Right cardiac atrium (tissue), 5 donors: Measurements from ENCODE around the gene EXOC3. TPM values are rescaled to one million over a fixed set of nuclear protein-coding genes. Genes with fewer than 3 reads are reported as not detected.
A peak's percentile ranks its signal among the peaks of the same experiment; 100 is the strongest.

Source experiments
- ATAC-seq, 2 donors: fragments of 200-7000 bp; cut with Tn5 transposase; one replicate each; pipeline versions ENCODE4 v1.8.0 to v1.9.1; 2020; ENCODE audit warnings: moderate library complexity in 2 of 2, mild to moderate bottlenecking in 1 of 2
- DNase-seq, 3 donors: peaks; one replicate each; pipeline ENCODE4 v3.0.0-alpha.2; 2020
- H3K27ac ChIP-seq: one replicate; pipeline ENCODE4 v1.5.1; 2013; ENCODE audit warnings: mild to moderate bottlenecking, low read length, control low read depth, moderate library complexity
- H3K27me3 ChIP-seq: one replicate; pipeline ENCODE4 v1.6.1; 2013; ENCODE audit not compliant: control insufficient read depth, insufficient read depth
- H3K4me1 ChIP-seq: one replicate; pipeline ENCODE4 v1.6.1; 2013; ENCODE audit warnings: low read length; ENCODE audit not compliant: control insufficient read depth, insufficient read depth
- H3K4me3 ChIP-seq: one replicate; pipeline ENCODE4 v1.5.1; 2013; ENCODE audit warnings: low read length, control low read depth
- H3K9me3 ChIP-seq: one replicate; pipeline ENCODE4 v1.6.1; 2013; ENCODE audit warnings: low read length; ENCODE audit not compliant: control insufficient read depth
- WGBS: extraction: QIAGEN DNeasy Blood & Tissue Kit; methylation state at CpG from one replicate; pipeline ENCODE4 v1.1.7; 2013; 5-methylcytosine and 5-hydroxymethylcytosine counted together
- intact Hi-C, 4 donors: fragments of 100-400 bp; cut with DNase I; formaldehyde crosslinking; loops; one replicate each; pipeline versions ENCODE4 v1.11.0 to v1.14.0; 2022 to 2023
- polyA plus RNA-seq: library from polyadenylated mRNA; stranded (reverse); fragments of 200-250 nt; gene quantifications from one replicate; pipeline ENCODE4 v1.2.3, GENCODE V29; 2013
- total RNA-seq, 4 donors: library from RNA; stranded (reverse); fragmentation: NEBNext Ultra II Directional; extraction: Animal tissue kit (Norgen Biotek cat#: 25700); gene quantifications; one replicate each; pipeline ENCODE4 v1.2.1, GENCODE V29; 2021
- donor health status: healthy with polysubstance abuse.
- donor health status: DM: no; HTN: yes; CAD: no.
- donor health status: DM: no; HTN: no; CAD: no.
- donor health status: DM: no; HTN: yes; CAD: no; lungs with severe emphysema.
- donor health status: DM: yes; HTN: yes; CAD: no.

Gene EXOC3
- total and polyA plus RNA-seq, 5 donors = 30.1 to 50.2 (median 46.5) TPM

GRCh38 chr5:421287-421880 lies 21.6 kb upstream of the EXOC3 start:
- Histone ChIP-seq H3K27me3 (no peaks in the 10 kb centered on the region), H3K4me3 (no peak overlapping the region), H3K9me3 (no peaks in the 10 kb centered on the region), H3K4me1 (no peaks in the 10 kb centered on the region), H3K27ac (no peak overlapping the region)
- DNase-seq (no peak), ATAC-seq (peak in 1 of 2 donors; percentile 12)
- 88% methylated on average over 34 of the region's 34 CpGs for WGBS
- intact Hi-C loops = no loop called here

- H3K27me3 ChIP-seq = no peaks in the 10 kb centered on the region
- ATAC-seq (no peak), DNase-seq (no peak)
- H3K4me1 ChIP-seq = no peaks in the 10 kb centered on the region
- intact Hi-C loops = no loop called here
- 80% methylated on average over 13 of the region's 13 CpGs for WGBS
- no peak overlapping the region for H3K4me3 ChIP-seq
- no peaks in the 10 kb centered on the region for H3K9me3 ChIP-seq
- no peak overlapping the region for H3K27ac ChIP-seq
Measured at GRCh38 chr5:421901-422300, 21.1 kb upstream of the EXOC3 start.

GRCh38 chr5:422323-423232 lies 20.4 kb upstream of the EXOC3 start:
- ATAC-seq = no peak
- Histone ChIP-seq H3K9me3 (no peaks in the 10 kb centered on the region), H3K4me1 (no peaks in the 10 kb centered on the region), H3K4me3 (no peak overlapping the region), H3K27ac (no peak overlapping the region), H3K27me3 (no peaks in the 10 kb centered on the region)
- no peak for DNase-seq
- intact Hi-C loops = no loop called here
- 82% methylated on average over 32 of the region's 32 CpGs for whole genome bisulfite sequencing

DNA sequence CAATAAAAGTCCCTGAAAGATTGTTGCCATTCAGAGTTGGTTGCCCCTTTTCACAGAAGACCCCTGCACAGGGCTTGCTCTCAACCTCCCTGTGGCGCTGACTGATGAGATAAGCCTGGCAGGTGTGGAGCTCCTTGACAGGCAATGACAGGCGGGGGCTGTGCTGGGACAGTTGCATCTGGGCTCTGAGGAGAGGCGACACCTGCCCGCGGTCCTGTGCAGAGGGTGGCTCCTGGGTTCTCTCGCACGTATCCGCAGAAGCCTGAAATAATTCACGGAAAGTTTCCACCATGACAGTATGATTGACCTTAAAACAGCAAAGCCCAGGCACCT lies 19.8 kb upstream of the EXOC3 start:
- Histone ChIP-seq H3K4me3 (no peak overlapping the region), H3K9me3 (no peaks in the 10 kb centered on the region), H3K27ac (no peak overlapping the region), H3K4me1 (no peaks in the 10 kb centered on the region), H3K27me3 (no peaks in the 10 kb centered on the region)
- ATAC-seq (no peak), DNase-seq (no peak)
- intact Hi-C loops = no loop called here
- 72% methylated on average over 9 of the region's 9 CpGs for WGBS

- H3K4me3 ChIP-seq = no peak overlapping the region
- ATAC-seq (peak; percentile 5 to 27), DNase-seq (no peak)
- 77% methylated on average over 24 of the region's 24 CpGs for WGBS
- H3K4me1 ChIP-seq = no peaks in the 10 kb centered on the region
- H3K27ac ChIP-seq = no peak overlapping the region
- intact Hi-C loops = no loop called here
- H3K9me3 ChIP-seq = no peaks in the 10 kb centered on the region
- H3K27me3 ChIP-seq = no peaks in the 10 kb centered on the region
Measured at GRCh38 chr5:423626-424261, 19.2 kb upstream of the EXOC3 start.

DNA sequence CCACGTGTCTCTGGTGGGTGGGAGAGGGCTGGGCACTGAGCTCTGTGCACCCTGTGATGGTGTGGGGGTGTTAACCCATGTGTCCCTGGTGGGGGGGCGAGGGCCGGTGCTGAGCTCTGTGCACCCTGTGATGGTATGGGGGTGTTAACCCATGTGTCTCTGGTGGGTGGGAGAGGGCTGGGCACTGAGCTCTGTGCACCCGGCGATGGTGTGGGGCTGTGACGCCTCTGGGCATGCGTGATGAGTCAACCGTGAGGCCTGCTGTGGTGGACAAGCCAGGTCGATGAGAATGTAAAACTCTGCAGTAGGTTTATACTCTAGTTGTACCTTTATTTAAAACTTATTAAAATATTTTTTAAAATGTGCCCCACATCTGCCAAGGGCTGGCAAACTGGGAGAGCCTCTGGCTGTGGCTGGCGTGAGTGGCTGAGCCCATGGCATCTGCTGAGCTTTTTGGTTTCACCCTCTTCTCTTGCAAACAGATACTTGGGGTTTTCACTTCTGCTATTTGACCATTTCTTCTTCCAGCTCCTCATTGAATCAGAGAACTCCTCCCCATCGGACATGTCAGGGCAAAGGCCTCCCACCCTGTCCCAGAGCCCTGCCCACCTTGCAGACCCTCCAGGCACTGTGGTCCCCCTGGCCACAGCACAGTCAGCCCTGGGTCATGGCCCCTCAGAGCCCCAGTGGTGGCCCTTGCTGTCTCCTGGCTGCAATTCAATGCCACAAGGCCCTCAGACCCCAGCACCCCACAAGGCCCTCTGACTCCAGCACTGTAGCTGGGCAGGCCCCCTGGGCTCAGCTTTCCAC lies 18.5 kb upstream of the EXOC3 start:
- intact Hi-C loops = no loop called here
- no peak for ATAC-seq
- no peaks in the 10 kb centered on the region for H3K27me3 ChIP-seq
- H3K4me3 ChIP-seq = no peak overlapping the region
- H3K9me3 ChIP-seq = no peaks in the 10 kb centered on the region
- no peaks in the 10 kb centered on the region for H3K4me1 ChIP-seq
- 86% methylated on average over 11 of the region's 11 CpGs for WGBS
- H3K27ac ChIP-seq = no peak overlapping the region
- DNase-seq = no peak

GRCh38 chr5:425714-426113 lies 17.3 kb upstream of the EXOC3 start:
- H3K4me3 ChIP-seq = no peak overlapping the region
- H3K27me3 ChIP-seq = no peaks in the 10 kb centered on the region
- no peaks in the 10 kb centered on the region for H3K9me3 ChIP-seq
- ATAC-seq (no peak), DNase-seq (no peak)
- no peak overlapping the region for H3K27ac ChIP-seq
- WGBS = 63% methylated on average over 5 of the region's 5 CpGs
- intact Hi-C loops = no loop called here
- H3K4me1 ChIP-seq = no peaks in the 10 kb centered on the region

DNA sequence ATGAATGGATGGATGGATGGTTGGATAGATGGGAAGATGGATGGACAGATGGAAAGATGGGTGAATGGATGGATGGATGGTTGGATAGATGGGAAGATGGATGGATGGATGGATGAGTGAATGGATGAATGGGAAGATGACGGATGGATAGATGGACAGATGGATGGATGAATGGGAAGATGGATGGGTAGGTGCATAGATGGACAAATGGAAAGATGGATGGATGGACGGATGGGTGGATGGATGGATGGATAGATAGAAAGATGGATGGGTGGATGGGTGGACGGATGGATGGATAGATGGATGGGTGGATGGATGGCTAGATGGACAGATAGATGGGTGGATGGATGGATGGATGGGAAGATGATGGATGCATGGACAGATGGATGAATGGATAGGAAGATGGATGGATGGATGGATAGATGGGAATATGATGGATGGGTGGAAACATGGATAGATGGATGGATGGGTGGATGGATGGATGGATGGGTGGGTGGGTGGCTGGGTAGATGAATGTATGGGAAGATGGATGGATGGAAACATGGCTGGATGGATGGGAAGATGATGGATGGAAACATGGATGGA lies 16.5 kb upstream of the EXOC3 start:
- WGBS = 91% methylated on average over 3 of the region's 3 CpGs
- H3K4me3 ChIP-seq = no peak overlapping the region
- no peaks in the 10 kb centered on the region for H3K4me1 ChIP-seq
- H3K9me3 ChIP-seq = no peaks in the 10 kb centered on the region
- H3K27me3 ChIP-seq = no peaks in the 10 kb centered on the region
- no peak for ATAC-seq
- intact Hi-C loops = no loop called here
- H3K27ac ChIP-seq = no peak overlapping the region
- no peak for DNase-seq

DNA sequence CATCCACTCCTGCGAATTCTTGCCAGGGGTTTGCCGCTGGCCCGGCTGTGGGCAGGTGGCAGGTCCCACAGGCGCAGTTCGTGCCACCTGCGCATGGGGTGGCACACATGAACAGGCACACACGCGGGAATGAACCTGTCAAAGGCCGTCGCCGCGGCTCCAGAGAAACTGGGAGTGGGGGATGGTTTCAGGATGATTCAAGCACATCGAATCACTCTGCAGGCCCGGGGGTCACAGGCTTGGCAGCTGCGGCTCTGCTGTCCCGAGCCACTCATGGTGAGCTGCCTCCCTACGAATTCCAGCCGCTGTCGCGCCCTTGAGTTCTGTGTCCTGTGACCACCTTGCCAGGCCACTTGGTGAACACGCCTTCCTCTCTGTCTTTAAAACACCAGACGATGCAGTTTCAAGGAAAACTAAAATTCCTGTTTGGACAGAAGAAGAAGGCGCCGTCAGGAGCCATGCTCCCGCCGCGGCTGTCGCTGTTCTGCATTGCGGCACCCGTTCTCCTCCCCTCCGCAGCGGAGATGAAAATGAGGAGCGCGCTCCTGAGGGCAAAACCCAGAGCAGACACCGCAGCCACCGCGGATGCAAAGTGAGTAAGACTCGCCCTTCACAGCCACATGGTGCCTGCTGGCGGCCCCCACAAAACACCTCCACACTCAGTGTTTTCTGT lies 15.4 kb upstream of the EXOC3 start:
- H3K4me1 ChIP-seq = no peaks in the 10 kb centered on the region
- WGBS = 92% methylated on average over 39 of the region's 39 CpGs
- H3K27ac ChIP-seq = no peak overlapping the region
- no peak overlapping the region for H3K4me3 ChIP-seq
- ATAC-seq (no peak), DNase-seq (no peak)
- no peaks in the 10 kb centered on the region for H3K27me3 ChIP-seq
- H3K9me3 ChIP-seq = no peaks in the 10 kb centered on the region
- intact Hi-C loops = no loop called here

- intact Hi-C loops = no loop called here
- no peak for DNase-seq
- Histone ChIP-seq H3K4me3 (no peak overlapping the region), H3K27ac (no peak overlapping the region), H3K4me1 (no peaks in the 10 kb centered on the region), H3K27me3 (no peaks in the 10 kb centered on the region), H3K9me3 (no peaks in the 10 kb centered on the region)
- ATAC-seq = no peak
- WGBS = 92% methylated on average over 11 of the region's 11 CpGs
Measured at GRCh38 chr5:428219-428618, 14.8 kb upstream of the EXOC3 start.
